ACHN (cell line): ENCODE results near the gene ARIH2.

Source experiments
- DNase-seq: peaks from one replicate; pipeline ENCODE4 v3.0.0-alpha.2; 2015
- in situ Hi-C: cut with HindIII; loops from 2 replicates; pipeline ENCODE4 v1.10.0; 2017; ENCODE audit warnings: low sequenced_read_pairs, low pct_ligation_motif_present, low pct_unique_long_range_greater_than_20kb

Gene ARIH2

GRCh38 chr3:48926425-48927392 is 8.1 kb downstream of the ARIH2 start:
- DNase-seq = no peak

GRCh38 chr3:48927928-48928327 is 9.3 kb downstream of the ARIH2 start:
- no peak for DNase-seq
- in situ Hi-C loops = no loop called here

More at GRCh38 chr3:48926425-48927392, 8.1 kb downstream of the ARIH2 start:
- in situ Hi-C loops = no loop called here

GRCh38 chr3:48928679-48929078 is 10.0 kb downstream of the ARIH2 start:
- no peak for DNase-seq
- in situ Hi-C loops = no loop called here

- in situ Hi-C loops = no loop called here
- DNase-seq = no peak
These were observed 10.9 kb downstream of the ARIH2 start for GRCh38 chr3:48929358-48930035.

- in situ Hi-C loops = no loop called here
- DNase-seq = no peak
These were observed 11.9 kb downstream of the ARIH2 start for GRCh38 chr3:48930590-48930989.

- in situ Hi-C loops = no loop called here
- DNase-seq = no peak
These were observed 13.4 kb downstream of the ARIH2 start for GRCh38 chr3:48931944-48932580.

- no peak for DNase-seq
- in situ Hi-C loops = no loop called here
These were observed 15.8 kb downstream of the ARIH2 start for GRCh38 chr3:48934333-48934991.

- in situ Hi-C loops = no loop called here
These were observed 16.9 kb downstream of the ARIH2 start for GRCh38 chr3:48935530-48935929.

GRCh38 chr3:48938156-48938555 is 19.5 kb downstream of the ARIH2 start:
- in situ Hi-C loops = no loop called here
- DNase-seq = no peak

More at GRCh38 chr3:48935530-48935929, 16.9 kb downstream of the ARIH2 start:
- no peak for DNase-seq

- no peak for DNase-seq
- in situ Hi-C loops = no loop called here
These were observed 20.0 kb downstream of the ARIH2 start for GRCh38 chr3:48938689-48939088.

- in situ Hi-C loops = no loop called here
These were observed 26.8 kb downstream of the ARIH2 start for GRCh38 chr3:48945432-48945831.

GRCh38 chr3:48945891-48946549 is 27.4 kb downstream of the ARIH2 start:
- in situ Hi-C loops = no loop called here
- DNase-seq = no peak

More at GRCh38 chr3:48945432-48945831, 26.8 kb downstream of the ARIH2 start:
- DNase-seq = no peak

- in situ Hi-C loops = no loop called here
- no peak for DNase-seq
These were observed 30.7 kb downstream of the ARIH2 start for GRCh38 chr3:48949376-48949717.

- in situ Hi-C loops = no loop called here
- DNase-seq = no peak
These were observed 31.4 kb downstream of the ARIH2 start for GRCh38 chr3:48950051-48950450.

- no peak for DNase-seq
- in situ Hi-C loops = no loop called here
These were observed 33.1 kb downstream of the ARIH2 start for GRCh38 chr3:48951764-48952163.

- in situ Hi-C loops = no loop called here
- peak; percentile 23 for DNase-seq
These were observed 34.0 kb downstream of the ARIH2 start for GRCh38 chr3:48952510-48953118.

- DNase-seq = no peak
- in situ Hi-C loops = no loop called here
These were observed 38.5 kb downstream of the ARIH2 start for GRCh38 chr3:48957006-48957705.
